Loucy (cell line): ENCODE data around the gene ORC3.

Experiments
- H2AFZ ChIP-seq: fragments of 200-600 bp; sonication (generic); 2 replicates; pipeline ENCODE4 v1.6.0; 2016; ENCODE audit warnings: antibody characterized with exemption, mild to moderate bottlenecking, low read length, moderate library complexity
- H3F3A ChIP-seq: fragments of 200-600 bp; 2 replicates; pipeline ENCODE4 v1.6.0; 2016; ENCODE audit warnings: antibody characterized with exemption, low read depth, mild to moderate bottlenecking
- H3K27me3 ChIP-seq: fragments of 200-600 bp; sonication (generic); 2 replicates; pipeline ENCODE4 v1.6.1; 2014; ENCODE audit warnings: low read length, mild to moderate bottlenecking; ENCODE audit not compliant: insufficient read depth, poor library complexity, severe bottlenecking
- H3K36me3 ChIP-seq: fragments of 200-600 bp; sonication (generic); 2 replicates; pipeline ENCODE4 v1.6.1; 2016; ENCODE audit warnings: low read length; ENCODE audit not compliant: insufficient read depth
- H3K4me1 ChIP-seq: fragments of 200-600 bp; sonication (generic); 2 replicates; pipeline ENCODE4 v1.5.1; 2014; ENCODE audit warnings: low read length, mild to moderate bottlenecking; ENCODE audit not compliant: insufficient read depth, poor library complexity, severe bottlenecking
- H3K4me2 ChIP-seq: fragments of 200-600 bp; sonication (generic); 2 replicates; pipeline ENCODE4 v1.6.0; 2014; ENCODE audit warnings: antibody characterized with exemption, low read length, low read depth, mild to moderate bottlenecking; ENCODE audit not compliant: poor library complexity, severe bottlenecking
- H3K4me3 ChIP-seq: fragments of 200-600 bp; sonication (generic); 2 replicates; pipeline ENCODE4 v1.5.1; 2014; ENCODE audit warnings: low read length, mild to moderate bottlenecking, mixed read lengths; ENCODE audit not compliant: poor library complexity, severe bottlenecking
- H3K79me2 ChIP-seq: fragments of 200-600 bp; sonication (generic); 2 replicates; pipeline ENCODE4 v1.6.1; 2014; ENCODE audit warnings: low read length; ENCODE audit not compliant: insufficient read depth
- H3K9ac ChIP-seq: fragments of 200-600 bp; sonication (generic); 2 replicates; pipeline ENCODE4 v1.6.0; 2014; ENCODE audit warnings: mild to moderate bottlenecking, low read depth, low read length, moderate library complexity; ENCODE audit not compliant: poor library complexity, severe bottlenecking
- H3K9me2 ChIP-seq: fragments of 200-600 bp; sonication (generic); replicated peaks from 2 replicates; pipeline ENCODE4 v1.6.1; 2016; ENCODE audit warnings: low read depth, low read length, mixed read lengths
- H3K9me3 ChIP-seq: fragments of 200-600 bp; sonication (generic); 2 replicates; pipeline ENCODE4 v1.6.1; 2014; ENCODE audit warnings: mild to moderate bottlenecking, antibody characterized with exemption, low read length, low read depth; ENCODE audit not compliant: insufficient read depth
- H4K20me1 ChIP-seq: fragments of 200-600 bp; sonication (generic); 2 replicates; pipeline ENCODE4 v1.6.0; 2014; ENCODE audit warnings: antibody characterized with exemption, low read length, mild to moderate bottlenecking; ENCODE audit not compliant: insufficient read depth, poor library complexity, severe bottlenecking
- EZH2phosphoT487 ChIP-seq: fragments of 200-600 bp; IDR thresholded peaks from 2 replicates; pipeline ENCODE4 v1.6.1; 2018; ENCODE audit warnings: antibody characterized with exemption, mild to moderate bottlenecking, moderate library complexity, borderline replicate concordance
- TF ChIP-seq, protein P1 (sequence below): fragments of 200-600 bp; sonication (generic); conservative IDR thresholded peaks from 2 replicates; pipeline ENCODE4 v1.5.1; 2014; ENCODE audit warnings: mild to moderate bottlenecking, antibody characterized with exemption, low read length

ORC3 gene

DNA sequence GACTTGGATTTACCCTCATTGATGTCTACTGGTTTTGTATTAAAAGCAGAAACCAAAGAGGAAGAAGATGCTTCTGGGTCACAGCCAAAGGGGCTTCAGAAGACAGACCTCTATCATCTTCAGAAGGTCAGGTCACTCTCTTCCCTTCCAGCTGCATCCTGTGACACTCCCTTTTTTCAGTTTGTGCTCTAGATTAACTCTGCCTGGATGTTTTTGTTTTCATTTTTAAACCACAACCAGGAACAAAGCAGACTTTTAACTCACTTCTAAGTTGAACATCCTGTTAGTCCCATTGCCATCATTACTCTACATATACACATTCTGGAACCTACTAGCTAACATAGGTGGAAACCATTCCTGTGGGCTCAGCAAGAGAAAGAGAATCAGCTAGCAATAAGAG is 66.9 kb downstream of the ORC3 start:
- H3K27me3 ChIP-seq, result no peaks in the 10 kb centered on the region
- peak overlapping the region; percentile 3 for H3K4me2 ChIP-seq

DNA sequence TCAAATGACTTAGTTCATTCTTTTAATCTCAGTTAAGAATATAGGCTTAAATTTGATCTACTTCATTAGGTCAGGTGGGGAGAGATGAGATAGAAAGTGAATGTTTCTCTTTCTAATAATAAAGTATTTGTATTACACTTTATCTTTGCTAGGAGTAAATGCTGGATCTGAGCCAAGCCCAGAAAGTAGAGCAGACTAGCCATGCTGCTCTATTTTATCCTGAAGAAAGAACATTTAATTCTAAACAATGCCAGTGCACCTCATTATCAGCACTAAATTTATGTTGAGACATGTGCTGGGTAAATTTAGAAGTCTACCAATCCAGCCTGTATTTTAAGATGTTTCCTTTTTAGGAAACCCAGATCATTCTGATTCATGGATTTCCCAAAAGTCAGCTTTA is 68.6 kb downstream of the ORC3 start:
- no peaks in the 10 kb centered on the region for H3K36me3 ChIP-seq

More for the DNA sequence above, 66.9 kb downstream of the ORC3 start:
- no peak overlapping the region for H3K4me3 ChIP-seq
- H4K20me1 ChIP-seq, result no peaks in the 10 kb centered on the region
- no peaks in the 10 kb centered on the region for H3K79me2 ChIP-seq
- H3K9me3 ChIP-seq, result no peaks in the 10 kb centered on the region
- H3K9me2 ChIP-seq, result no peaks in the 10 kb centered on the region
- H2AFZ ChIP-seq, result no peak overlapping the region
- TF ChIP-seq EZH2phosphoT487, result no peak
- TF ChIP-seq, protein P1, sequence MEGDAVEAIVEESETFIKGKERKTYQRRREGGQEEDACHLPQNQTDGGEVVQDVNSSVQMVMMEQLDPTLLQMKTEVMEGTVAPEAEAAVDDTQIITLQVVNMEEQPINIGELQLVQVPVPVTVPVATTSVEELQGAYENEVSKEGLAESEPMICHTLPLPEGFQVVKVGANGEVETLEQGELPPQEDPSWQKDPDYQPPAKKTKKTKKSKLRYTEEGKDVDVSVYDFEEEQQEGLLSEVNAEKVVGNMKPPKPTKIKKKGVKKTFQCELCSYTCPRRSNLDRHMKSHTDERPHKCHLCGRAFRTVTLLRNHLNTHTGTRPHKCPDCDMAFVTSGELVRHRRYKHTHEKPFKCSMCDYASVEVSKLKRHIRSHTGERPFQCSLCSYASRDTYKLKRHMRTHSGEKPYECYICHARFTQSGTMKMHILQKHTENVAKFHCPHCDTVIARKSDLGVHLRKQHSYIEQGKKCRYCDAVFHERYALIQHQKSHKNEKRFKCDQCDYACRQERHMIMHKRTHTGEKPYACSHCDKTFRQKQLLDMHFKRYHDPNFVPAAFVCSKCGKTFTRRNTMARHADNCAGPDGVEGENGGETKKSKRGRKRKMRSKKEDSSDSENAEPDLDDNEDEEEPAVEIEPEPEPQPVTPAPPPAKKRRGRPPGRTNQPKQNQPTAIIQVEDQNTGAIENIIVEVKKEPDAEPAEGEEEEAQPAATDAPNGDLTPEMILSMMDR, result no peak
- H3K36me3 ChIP-seq, result no peaks in the 10 kb centered on the region; the same call in 1 of the 2 replicates
- H3K9ac ChIP-seq, result no peak overlapping the region
- peaks cover 9% of the 10 kb centered on the region for H3K4me1 ChIP-seq
- H3F3A ChIP-seq, result no peaks in the 10 kb centered on the region

DNA sequence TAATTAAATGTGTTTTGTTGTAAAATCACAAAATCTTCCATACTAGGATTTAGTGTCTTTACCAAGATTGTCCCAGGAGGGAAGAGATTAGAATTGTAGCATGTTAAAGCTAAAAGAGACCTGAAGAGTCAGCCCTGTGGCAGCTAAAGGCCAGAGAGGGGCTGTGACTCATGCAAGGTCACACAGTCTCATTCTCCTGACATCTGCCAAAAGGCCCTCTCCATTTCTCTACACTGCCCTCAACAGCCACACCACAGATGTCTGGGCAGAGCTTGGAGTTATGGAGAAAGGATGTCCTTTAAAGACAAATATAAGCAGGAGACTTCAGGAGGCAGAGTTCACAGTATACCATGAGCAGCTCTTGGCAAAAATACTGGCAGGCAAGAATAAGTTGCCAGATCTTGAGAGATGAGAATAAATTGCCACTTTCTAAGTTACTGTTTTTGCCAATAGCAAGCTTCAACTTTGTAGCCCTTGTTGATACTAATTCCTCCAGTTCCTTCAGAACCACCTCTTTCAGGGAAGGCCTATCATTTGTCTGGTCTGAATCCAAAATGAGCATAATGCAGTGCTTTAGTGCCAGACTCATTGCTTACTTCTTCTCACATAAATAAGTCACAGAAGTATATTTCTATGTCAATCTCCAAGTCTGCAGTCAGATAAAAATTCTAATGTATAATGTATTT is 70.4 kb downstream of the ORC3 start:
- TF ChIP-seq, protein P1, result no peak
- TF ChIP-seq EZH2phosphoT487, result no peak
- Histone ChIP-seq H4K20me1 (no peaks in the 10 kb centered on the region), H3F3A (no peaks in the 10 kb centered on the region), H3K4me1 (peaks cover 5% of the 10 kb centered on the region), H3K9me3 (no peaks in the 10 kb centered on the region), H3K9ac (no peak overlapping the region), H3K36me3 (peaks cover 4% of the 10 kb centered on the region; the same call in 1 of the 2 replicates), H3K4me2 (no peak overlapping the region), H3K4me3 (no peak overlapping the region), H2AFZ (no peak overlapping the region), H3K79me2 (no peaks in the 10 kb centered on the region), H3K27me3 (no peaks in the 10 kb centered on the region), H3K9me2 (no peaks in the 10 kb centered on the region)

More for the DNA sequence above, 68.6 kb downstream of the ORC3 start:
- no peaks in the 10 kb centered on the region for H3K9me2 ChIP-seq
- no peak overlapping the region for H3K9ac ChIP-seq
- no peaks in the 10 kb centered on the region for H4K20me1 ChIP-seq
- no peak overlapping the region for H2AFZ ChIP-seq
- H3K4me2 ChIP-seq, result no peak overlapping the region
- H3K4me3 ChIP-seq, result no peak overlapping the region
- no peak for TF ChIP-seq EZH2phosphoT487
- TF ChIP-seq, protein P1, result no peak
- H3F3A ChIP-seq, result no peaks in the 10 kb centered on the region
- H3K9me3 ChIP-seq, result no peaks in the 10 kb centered on the region
- peaks cover 5% of the 10 kb centered on the region for H3K4me1 ChIP-seq
- H3K27me3 ChIP-seq, result no peaks in the 10 kb centered on the region
- no peaks in the 10 kb centered on the region for H3K79me2 ChIP-seq
